Stimulated activated CD4-positive, alpha-beta T cell treated with anti-CD3 and anti-CD28 coated beads, Interleukin-12 subunit alpha, Interleukin-12 subunit beta, amount 100 ng/mL, for 48 hours (primary cell): ENCODE data around the gene WWTR1.

ENCODE experiments used
- DNase-seq, 3 donors: peaks; one replicate each; pipeline ENCODE4 v3.0.0-alpha.2; 2020; ENCODE audit warnings: low read depth in 2 of 3, low spot score in 1 of 3

The WWTR1 gene

GRCh38 chr3:149657926-149658743 is at the start of gene WWTR1:
TSS of gene WWTR1 (minus strand) at chr3:149658025. CDS start at chr3:149657306, 719 bp downstream.
- DNase-seq: peak; percentile 18 to 34 (median 30)

- no peak for DNase-seq
Observed at GRCh38 chr3:149706905-149707304, 49.1 kb upstream of the WWTR1 start.

DNA sequence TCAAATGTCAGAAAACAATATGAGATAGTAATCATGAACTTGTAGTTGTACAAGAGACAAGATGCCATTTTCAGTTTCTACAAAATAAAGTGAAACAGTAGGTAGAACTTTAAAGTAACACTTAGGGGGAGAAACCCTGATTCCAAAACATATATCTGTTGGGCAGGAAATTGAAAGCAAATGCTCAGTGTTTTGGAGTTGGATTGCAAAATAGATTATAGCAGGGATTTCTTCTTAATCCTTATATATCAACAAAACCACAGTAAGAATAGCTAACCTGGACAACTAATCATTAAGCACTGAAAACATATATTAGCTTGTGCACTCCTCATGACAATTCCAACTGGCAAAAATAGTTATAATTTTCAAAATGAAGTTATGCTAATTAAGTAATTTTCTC is 47.6 kb upstream of the WWTR1 start:
- no peak for DNase-seq

DNA sequence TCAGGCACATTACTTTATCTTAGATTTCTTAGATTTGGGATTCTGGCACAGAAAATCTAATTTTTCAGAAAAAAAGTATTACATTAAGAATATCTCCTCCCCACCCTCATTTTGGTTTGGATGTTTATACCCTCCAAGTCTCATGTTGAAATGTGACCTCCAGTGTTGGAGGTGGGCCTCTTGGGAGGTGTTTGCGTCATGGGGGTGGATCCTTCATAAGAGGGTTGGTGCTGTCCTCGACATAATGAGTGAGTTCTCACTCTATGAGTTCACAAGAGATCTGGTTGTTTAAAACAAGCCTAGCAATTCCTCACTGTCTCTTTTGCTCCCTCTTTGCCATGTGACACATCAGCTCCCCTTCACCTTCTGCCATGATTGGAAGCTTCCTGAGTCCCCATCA is 45.6 kb upstream of the WWTR1 start:
- DNase-seq: no peak

DNA sequence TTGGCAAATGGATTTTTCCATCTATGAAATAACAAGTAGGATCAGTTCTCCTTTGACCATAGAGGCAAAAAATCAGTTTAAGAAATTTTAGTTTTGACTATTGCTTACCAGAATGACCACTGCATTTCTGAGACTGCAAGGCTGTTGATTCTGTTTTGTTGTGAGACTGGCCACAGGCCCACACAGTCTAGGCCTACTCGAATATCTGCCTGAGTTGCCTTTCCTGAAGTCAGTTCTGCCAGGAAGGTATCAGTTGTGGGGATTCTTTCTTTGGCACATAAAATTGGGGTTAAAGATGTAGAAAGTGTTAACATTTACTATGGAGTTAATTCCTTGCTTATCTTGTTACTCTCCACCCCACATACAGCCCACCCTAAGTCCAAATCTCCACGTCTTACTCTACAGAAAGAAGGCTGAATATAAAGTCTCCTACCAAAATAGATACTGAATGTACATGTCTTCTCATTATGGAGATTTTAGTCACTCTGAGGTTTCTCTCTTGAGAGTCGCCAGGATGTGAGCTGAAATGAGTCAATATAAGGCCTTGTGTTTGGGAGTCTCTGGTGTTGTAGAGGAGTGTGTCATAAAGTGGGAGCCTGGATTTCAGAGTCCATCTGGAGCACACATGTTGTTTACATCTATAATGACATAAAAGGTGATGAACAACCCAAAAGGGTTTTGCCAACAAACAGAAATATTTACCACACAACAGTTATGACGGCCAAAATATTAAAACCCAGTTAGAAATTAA is 45.0 kb upstream of the WWTR1 start:
- DNase-seq: peak in 1 of 3 donors; percentile 7

DNA sequence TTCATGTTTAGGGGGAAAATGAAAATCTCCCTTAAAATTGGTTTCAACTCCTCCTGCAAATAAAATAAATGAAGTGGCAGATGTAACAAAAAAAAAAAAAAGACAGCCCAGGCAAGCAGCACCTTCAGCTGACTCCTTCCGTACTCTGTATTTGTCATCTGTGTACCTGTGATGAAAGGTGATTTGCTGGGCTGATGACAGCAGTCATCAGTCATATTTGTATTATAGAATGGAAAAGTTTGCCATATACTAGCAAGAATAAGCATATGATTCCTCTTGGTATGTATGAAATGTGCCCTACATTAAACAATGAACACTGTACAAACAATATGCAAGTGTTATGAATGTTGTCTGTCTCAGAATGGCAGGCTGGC is 44.1 kb upstream of the WWTR1 start:
- DNase-seq: no peak

GRCh38 chr3:149701206-149701976 is 43.6 kb upstream of the WWTR1 start:
- peak in 1 of 3 donors; percentile 8 for DNase-seq

- DNase-seq: no peak
Observed at GRCh38 chr3:149688122-149688757, 30.4 kb upstream of the WWTR1 start.

- DNase-seq: no peak
Observed at GRCh38 chr3:149686996-149687395, 29.2 kb upstream of the WWTR1 start.

GRCh38 chr3:149678351-149678950 is 20.6 kb upstream of the WWTR1 start:
- no peak for DNase-seq

DNA sequence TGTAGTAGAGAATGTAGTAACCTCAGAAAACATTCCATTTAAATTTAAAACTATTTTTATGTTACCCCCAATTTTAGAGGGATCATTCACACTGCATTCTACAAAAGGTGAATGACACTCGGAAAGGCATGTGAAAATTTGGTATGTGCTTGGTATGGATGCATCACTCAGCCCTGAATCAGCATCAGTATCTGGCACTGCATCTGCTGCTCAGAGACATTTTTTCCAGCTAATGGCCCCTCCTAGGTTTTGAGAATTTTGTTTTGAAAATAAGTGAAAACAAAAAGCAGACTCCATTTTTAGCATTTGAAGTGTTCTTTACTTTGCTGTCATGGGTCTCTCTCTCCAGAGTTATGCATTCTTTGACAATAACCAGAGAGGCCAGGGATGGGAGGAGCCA is 15.6 kb upstream of the WWTR1 start:
- no peak for DNase-seq

DNA sequence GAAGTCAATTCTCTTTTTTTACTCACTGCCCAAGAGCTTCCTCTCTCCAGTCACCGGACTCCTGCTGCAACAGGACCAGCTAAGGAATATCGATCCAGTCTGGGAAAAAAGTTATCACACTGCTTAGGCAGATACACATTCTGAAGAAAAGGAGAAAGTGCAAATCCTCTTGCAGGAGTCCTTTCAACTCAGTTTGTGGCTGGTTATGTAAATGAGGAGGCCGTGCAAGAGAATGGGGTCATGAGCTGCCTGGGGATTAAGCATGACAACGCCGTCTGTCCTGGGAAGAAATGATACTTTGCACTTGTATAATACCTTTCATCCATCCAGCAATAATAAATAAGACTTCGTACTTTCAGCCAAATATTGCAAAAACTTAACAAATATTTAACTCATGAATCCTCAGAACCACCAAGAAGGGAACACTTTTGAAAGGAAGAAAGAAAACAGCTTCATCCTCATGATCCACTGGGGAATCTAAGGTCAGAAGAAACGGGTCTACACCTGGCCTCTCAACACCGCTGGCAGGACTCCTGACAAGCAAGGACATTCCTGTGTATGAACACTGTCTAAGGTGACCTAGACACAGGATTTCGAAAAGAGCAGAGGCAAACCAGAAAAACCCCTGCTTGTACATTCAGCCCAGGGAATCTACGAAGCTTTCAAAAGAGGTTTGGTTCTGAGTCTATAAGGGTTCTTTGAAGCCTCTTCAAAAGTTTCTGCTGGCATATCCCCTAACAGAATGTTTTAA is 13.1 kb upstream of the WWTR1 start:
- no peak for DNase-seq

- DNase-seq: no peak
Observed at GRCh38 chr3:149667576-149667975, 9.8 kb upstream of the WWTR1 start.

DNA sequence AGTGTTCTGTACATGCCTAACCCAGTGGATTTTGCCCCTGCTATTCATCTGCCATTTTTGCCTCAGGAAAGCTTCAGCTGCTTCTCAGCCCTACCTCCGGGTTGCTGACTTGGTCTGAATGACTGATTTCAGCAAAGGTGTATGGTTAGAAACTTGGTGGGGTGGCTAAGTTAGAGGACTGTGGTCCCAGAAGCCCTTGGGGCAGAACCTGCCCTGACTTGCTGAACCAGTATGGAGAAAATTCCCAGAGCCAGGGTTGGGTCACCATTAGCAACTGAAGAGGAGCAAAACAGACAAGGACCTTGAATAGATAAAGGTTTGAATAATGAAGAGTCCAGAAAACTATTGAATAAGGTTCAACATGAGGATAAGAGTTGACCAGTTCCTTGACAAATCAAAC is 6.1 kb upstream of the WWTR1 start:
- no peak for DNase-seq

- no peak for DNase-seq
Observed at GRCh38 chr3:149662240-149662887, 4.5 kb upstream of the WWTR1 start.

DNA sequence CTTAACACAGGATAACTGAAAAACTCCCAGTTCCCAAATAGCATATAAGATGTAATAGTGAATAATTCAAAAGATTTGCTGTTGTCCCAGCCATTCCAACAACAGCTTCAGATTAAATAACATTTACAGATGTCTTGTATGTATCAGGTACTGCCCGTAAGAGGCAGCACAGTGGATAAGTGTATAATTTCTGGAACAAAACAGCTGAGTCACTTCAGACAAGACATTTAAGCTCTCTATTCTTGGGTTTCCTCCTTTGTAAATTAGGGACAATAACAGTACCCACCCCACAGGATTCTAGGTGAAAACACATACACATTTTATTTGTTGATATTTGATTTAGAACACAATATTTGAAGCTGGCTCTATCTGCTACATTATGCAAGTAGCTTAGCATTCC is 2.6 kb upstream of the WWTR1 start:
- DNase-seq: no peak

- DNase-seq: no peak
Observed at GRCh38 chr3:149658744-149659497, 1.1 kb upstream of the WWTR1 start.

DNA sequence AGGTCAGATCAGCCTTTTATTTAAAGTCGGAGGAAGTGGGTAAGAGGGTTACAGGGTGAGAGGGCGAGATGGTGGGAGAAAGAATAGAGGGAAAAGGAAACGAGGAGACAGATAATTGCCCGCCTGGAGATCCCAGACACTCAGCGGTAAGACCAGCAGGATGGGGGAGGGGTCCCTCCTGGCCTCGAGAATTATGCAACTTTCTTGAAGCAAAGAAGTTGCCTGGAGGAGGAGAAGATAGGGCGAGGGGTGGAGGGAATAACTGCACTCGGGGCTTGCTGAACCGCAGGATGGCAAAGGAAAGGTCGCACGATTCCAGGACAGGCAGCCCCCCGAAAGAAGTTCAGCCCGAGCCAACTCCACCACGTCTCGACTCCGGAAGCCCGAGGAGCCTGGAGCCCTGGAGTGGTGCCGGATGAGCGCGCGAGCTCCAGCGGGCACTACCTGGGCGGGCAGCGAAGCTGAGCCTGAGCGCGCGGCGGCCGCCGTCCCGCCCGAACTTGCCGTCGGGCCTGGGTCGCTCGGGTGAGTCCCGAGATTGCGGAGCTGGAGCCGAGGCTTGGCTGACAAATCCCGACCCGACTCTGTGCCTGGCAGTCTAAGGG is 402 bp downstream of the WWTR1 start:
- DNase-seq: peak in 2 of 3 donors; percentile 4 to 6
